Right lobe of liver (tissue), 6 donors: ENCODE measurements around the gene GRAMD4. TPM values are rescaled to one million over a fixed set of nuclear protein-coding genes. Genes with fewer than 3 reads are reported as not detected.

Experiments used
- ATAC-seq, 4 donors: fragments of 200-7000 bp; cut with Tn5 transposase; one replicate each; pipeline ENCODE4 v1.9.1; 2020; ENCODE audit warnings: mild to moderate bottlenecking in 4 of 4, moderate library complexity in 4 of 4
- DNase-seq, 3 donors: peaks; one replicate each; pipeline ENCODE4 v3.0.0-alpha.2; 2020
- H3K27ac ChIP-seq, 3 donors: fragments of 200-600 bp; one replicate each; pipeline ENCODE4 v1.8.0; 2022
- H3K27me3 ChIP-seq, 2 donors: fragments of 200-600 bp; one replicate each; pipeline ENCODE4 v1.8.0; 2022
- H3K36me3 ChIP-seq, 4 donors: fragments of 200-600 bp; sonication (generic) in 1 of 4; one replicate each; pipeline versions ENCODE4 v1.5.1 to v1.8.0; 2017 to 2022; ENCODE audit warnings: control low read depth in 1 of 4
- H3K4me1 ChIP-seq, 4 donors: fragments of 200-600 bp; sonication (generic) in 1 of 4; one replicate each; pipeline versions ENCODE4 v1.5.1 to v1.8.0; 2017 to 2022; ENCODE audit warnings: control low read depth in 1 of 4
- H3K4me3 ChIP-seq, 3 donors: fragments of 200-600 bp; one replicate each; pipeline ENCODE4 v1.8.0; 2022
- H3K9me3 ChIP-seq, 4 donors: fragments of 200-600 bp; sonication (generic) in 1 of 4; one replicate each; pipeline versions ENCODE4 v1.5.1 to v1.8.0; 2017 to 2022; ENCODE audit warnings: control low read depth in 1 of 4
- POLR2A ChIP-seq: fragments of 450-650 bp; IDR thresholded peaks from one replicate; pipeline ENCODE4 v1.6.1; 2017; ENCODE audit warnings: antibody characterized with exemption, mild to moderate bottlenecking
- WGBS: methylation state at CpG from one replicate; pipeline ENCODE4 v1.1.6; 2018; ENCODE audit warnings: low coverage, low lambda C conversion rate; ENCODE audit not compliant: insufficient coverage; ENCODE audit errors: missing lambda C conversion rate; 5-methylcytosine and 5-hydroxymethylcytosine counted together
- intact Hi-C, 2 donors: fragments of 100-400 bp; cut with DNase I; formaldehyde crosslinking; loops; one replicate each; pipeline versions ENCODE4 v1.11.2 to v1.14.1; 2022
- total RNA-seq, 6 experiments: library from RNA; depleted of rRNA in 2 of 6; stranded (reverse); fragments of >200 nt in 2 of 6; fragmentation: NEBNext Ultra II Directional in 3 of 6; extraction: Animal tissue kit (Norgen Biotek cat#: 25700) in 3 of 6; gene quantifications; one replicate each; pipeline versions ENCODE4 v1.1.0 to v1.2.4, GENCODE V29; 2016 to 2023
- TF ChIP-seq, protein P1 (sequence below), 4 donors: fragments of 200-600 bp in 3 of 4; fragments of 450-650 bp in 1 of 4; IDR thresholded peaks; one replicate each; pipeline versions ENCODE4 v1.5.1 to v1.8.0; 2016 to 2022; ENCODE audit warnings: antibody characterized with exemption in 4 of 4, mild to moderate bottlenecking in 2 of 4
- donor health status: DM: no; HTN: yes; CAD: no.
- donor health status: DM: no; HTN: no; CAD: no.
- donor health status: DM: no; HTN: no; CAD: no.
- donor health status: DM: no; HTN: yes; CAD: no.
- donor health status: DM: no; HTN: yes; CAD: no.

The GRAMD4 gene
- total RNA-seq, 6 experiments from 2014 or later = 29.7 to 72.0 (median 34.8) TPM

DNA sequence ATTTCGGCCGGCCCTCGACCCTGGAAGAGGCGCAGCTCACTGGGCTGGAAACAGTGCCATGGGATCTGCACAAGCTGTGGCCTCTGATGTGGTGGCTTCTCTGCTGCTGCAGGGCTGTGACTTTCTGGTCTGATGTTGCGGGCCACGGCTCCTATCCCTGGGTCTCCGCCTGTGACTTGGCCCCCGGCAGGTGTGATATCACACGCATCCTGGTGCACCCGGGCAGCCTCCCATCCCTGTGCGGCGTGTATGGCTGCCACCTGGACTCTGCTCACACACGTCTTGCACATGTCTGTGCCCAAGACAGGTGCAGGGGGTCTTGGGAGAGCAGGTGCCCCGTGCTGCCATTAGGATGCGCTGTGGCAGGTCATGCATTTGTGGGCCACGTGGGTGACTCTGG is 31.1 kb downstream of the GRAMD4 start:
- ATAC-seq = no peak
- Histone ChIP-seq H3K27ac (peak overlapping the region; percentile 77 to 90 (median 78)), H3K4me1 (peaks cover 0 to 68% (median 32%) of the 10 kb centered on the region in 4 donors)

DNA sequence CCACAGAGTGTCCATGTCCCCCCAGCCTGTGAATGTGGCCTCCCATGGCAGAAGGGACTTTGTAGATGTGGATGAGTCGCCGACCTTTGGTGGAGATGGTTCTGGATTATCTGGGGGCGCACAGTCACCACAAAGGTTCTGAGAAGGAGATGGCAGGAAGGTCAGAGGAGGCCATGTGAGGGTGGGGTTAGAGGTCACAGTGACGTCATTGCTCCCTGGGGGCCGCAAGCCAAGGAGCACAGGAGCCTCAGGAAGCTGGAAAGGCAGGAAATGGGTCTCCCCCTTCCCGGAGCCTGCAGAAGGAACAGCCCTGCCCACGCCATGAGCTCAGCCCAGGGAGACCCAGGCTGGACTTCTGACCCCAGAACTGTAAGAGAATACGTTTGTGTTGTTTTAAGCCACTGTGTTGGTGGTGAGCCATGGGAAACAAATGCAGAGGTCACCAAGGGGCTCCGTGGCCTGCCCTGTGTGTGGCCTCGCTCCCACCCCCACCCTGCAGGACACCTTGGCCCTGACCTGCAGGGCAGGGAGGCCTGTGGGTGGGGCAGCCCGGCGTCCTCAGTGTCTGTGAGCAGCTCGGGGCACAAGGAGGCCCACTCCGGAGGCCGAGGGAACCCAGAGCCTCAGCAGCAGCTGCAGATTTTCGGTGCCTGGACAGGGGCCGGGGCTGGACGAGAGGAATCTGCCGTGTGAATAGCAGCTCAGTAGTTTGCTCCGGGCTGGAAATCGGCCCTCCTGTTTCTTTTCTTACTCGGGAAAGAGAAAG is 32.1 kb downstream of the GRAMD4 start:
- 42% methylated on average over 12 of the region's 22 CpGs for WGBS
- TF ChIP-seq, protein P1, sequence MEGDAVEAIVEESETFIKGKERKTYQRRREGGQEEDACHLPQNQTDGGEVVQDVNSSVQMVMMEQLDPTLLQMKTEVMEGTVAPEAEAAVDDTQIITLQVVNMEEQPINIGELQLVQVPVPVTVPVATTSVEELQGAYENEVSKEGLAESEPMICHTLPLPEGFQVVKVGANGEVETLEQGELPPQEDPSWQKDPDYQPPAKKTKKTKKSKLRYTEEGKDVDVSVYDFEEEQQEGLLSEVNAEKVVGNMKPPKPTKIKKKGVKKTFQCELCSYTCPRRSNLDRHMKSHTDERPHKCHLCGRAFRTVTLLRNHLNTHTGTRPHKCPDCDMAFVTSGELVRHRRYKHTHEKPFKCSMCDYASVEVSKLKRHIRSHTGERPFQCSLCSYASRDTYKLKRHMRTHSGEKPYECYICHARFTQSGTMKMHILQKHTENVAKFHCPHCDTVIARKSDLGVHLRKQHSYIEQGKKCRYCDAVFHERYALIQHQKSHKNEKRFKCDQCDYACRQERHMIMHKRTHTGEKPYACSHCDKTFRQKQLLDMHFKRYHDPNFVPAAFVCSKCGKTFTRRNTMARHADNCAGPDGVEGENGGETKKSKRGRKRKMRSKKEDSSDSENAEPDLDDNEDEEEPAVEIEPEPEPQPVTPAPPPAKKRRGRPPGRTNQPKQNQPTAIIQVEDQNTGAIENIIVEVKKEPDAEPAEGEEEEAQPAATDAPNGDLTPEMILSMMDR (IDR thresholded peaks at IDR 0.05) = no peak
- peak; percentile 3 for TF ChIP-seq POLR2A
- no peaks in the 10 kb centered on the region for H3K27me3 ChIP-seq
- peak; percentile 41 to 72 (median 70) for ATAC-seq
- intact Hi-C loops = loop anchor here in 1 of 2 donors (10.0 kb wide), 1 partner anchor 77 kb away; no protein-coding TSS in a partner anchor
- H3K36me3 ChIP-seq = no peaks in the 10 kb centered on the region
- peaks cover 0 to 67% (median 34%) of the 10 kb centered on the region in 4 donors for H3K4me1 ChIP-seq
- peak overlapping the region in 2 of 3 donors; percentile 2 to 21 for H3K4me3 ChIP-seq
- peak overlapping the region; percentile 77 to 90 (median 83) for H3K27ac ChIP-seq
- no peaks in the 10 kb centered on the region for H3K9me3 ChIP-seq
- DNase-seq = peak; percentile 79 to 83 (median 82)

More for the DNA sequence above, 31.1 kb downstream of the GRAMD4 start:
- TF ChIP-seq, protein P1 (IDR thresholded peaks at IDR 0.05) = no peak
- TF ChIP-seq POLR2A = no peak
- Histone ChIP-seq H3K27me3 (no peaks in the 10 kb centered on the region), H3K4me3 (peak overlapping the region in 1 of 3 donors; percentile 4), H3K9me3 (no peaks in the 10 kb centered on the region), H3K36me3 (no peaks in the 10 kb centered on the region)
- intact Hi-C loops = loop anchor here in 1 of 2 donors (10.0 kb wide), 1 partner anchor 77 kb away; no protein-coding TSS in a partner anchor
- no peak for DNase-seq
- no CpG with 5 or more reads among the region's 16 CpGs for WGBS

GRCh38 chr22:46652847-46653331 is 32.7 kb downstream of the GRAMD4 start:
- Histone ChIP-seq H3K4me1 (peaks cover 0 to 67% (median 34%) of the 10 kb centered on the region in 4 donors), H3K9me3 (no peaks in the 10 kb centered on the region), H3K36me3 (no peaks in the 10 kb centered on the region), H3K27ac (peak overlapping the region; percentile 77 to 90 (median 83)), H3K4me3 (peak overlapping the region in 2 of 3 donors; percentile 2 to 21), H3K27me3 (no peaks in the 10 kb centered on the region)
- ATAC-seq (peak; percentile 4 to 55 (median 46)), DNase-seq (no peak)
- TF ChIP-seq, protein P1 (IDR thresholded peaks at IDR 0.05) = no peak
- TF ChIP-seq POLR2A = no peak
- WGBS = 42% methylated on average over 10 of the region's 23 CpGs
- intact Hi-C loops = loop anchor here in 1 of 2 donors (10.0 kb wide), 1 partner anchor 78 kb away; no protein-coding TSS in a partner anchor

- Histone ChIP-seq H3K27me3 (no peaks in the 10 kb centered on the region), H3K27ac (peak overlapping the region; percentile 77 to 90 (median 83)), H3K4me1 (peaks cover 0 to 67% (median 34%) of the 10 kb centered on the region in 4 donors), H3K36me3 (no peaks in the 10 kb centered on the region), H3K4me3 (no peak overlapping the region), H3K9me3 (no peaks in the 10 kb centered on the region)
- intact Hi-C loops = loop anchor here in 1 of 2 donors (10.0 kb wide), 1 partner anchor 79 kb away; no protein-coding TSS in a partner anchor
- TF ChIP-seq, protein P1 (IDR thresholded peaks at IDR 0.05) = no peak
- TF ChIP-seq POLR2A = no peak
- WGBS = 63% methylated on average over 4 of the region's 8 CpGs
- DNase-seq (no peak), ATAC-seq (no peak)
These were observed 33.4 kb downstream of the GRAMD4 start for GRCh38 chr22:46653596-46653995.
